A549 (cell line): ENCODE data around the gene AFMID. TPM values are rescaled to one million over a fixed set of nuclear protein-coding genes. Genes with fewer than 3 reads are reported as not detected.
A peak's percentile ranks its signal among the peaks of the same experiment; 100 is the strongest.

Experiments used
- ATAC-seq, 2 experiments: fragments of 200-7000 bp in 1 of 2; fragments of >200 bp in 1 of 2; cut with Nextera tagmentation in 1 of 2; cut with Tn5 transposase in 1 of 2; 3 replicates each; pipeline versions ENCODE4 v1.8.0 to v1.9.1; 2018 to 2020; ENCODE audit warnings: mild to moderate bottlenecking in 1 of 2, moderate library complexity in 1 of 2
- CTCF ChIA-PET: fragments of 300-600 bp; sonication (Branson Sonifier 250); formaldehyde crosslinking; extraction: SDS; loops from one replicate; lab custom pipeline; 2021; ENCODE audit warnings: antibody characterized with exemption, inconsistent platforms; lab: Yijun Ruan, JAX
- POLR2A ChIA-PET: fragments of 350-600 bp; formaldehyde crosslinking; extraction: SDS; loops from one replicate; lab custom pipeline; 2021; ENCODE audit warnings: antibody characterized with exemption, inconsistent platforms; lab: Yijun Ruan, JAX
- DNase-seq, 2 experiments: peaks; one replicate each; pipeline versions ENCODE4 v3.0.0 to v3.0.0-alpha.2; 2011 to 2016; ENCODE audit warnings: low read depth in 1 of 2, low spot score in 1 of 2
- FAIRE-seq: peaks from 2 replicates; lab custom pipeline; 2011; peaks lifted over from hg19 to GRCh38; lab: Jason Lieb, UNC
- H3K27ac ChIP-seq, 2 experiments: fragments of >200 bp; sonication (Bioruptor Twin); formaldehyde crosslinking; 3 replicates each; pipeline ENCODE4 v1.5.1; 2016 to 2017
- H3K4me1 ChIP-seq: fragments of >200 bp; sonication (Bioruptor Twin); formaldehyde crosslinking; 3 replicates; pipeline ENCODE4 v1.6.1; 2016
- H3K4me2 ChIP-seq: fragments of >200 bp; sonication (Bioruptor Twin); formaldehyde crosslinking; 3 replicates; pipeline ENCODE4 v1.6.1; 2016
- H3K4me3 ChIP-seq: fragments of >200 bp; sonication (Bioruptor Twin); formaldehyde crosslinking; 3 replicates; pipeline ENCODE4 v1.5.1; 2016
- H3K9me3 ChIP-seq: fragments of >200 bp; sonication (Bioruptor Twin); formaldehyde crosslinking; 3 replicates; pipeline ENCODE4 v1.6.1; 2016
- BHLHE40 ChIP-seq: IDR thresholded peaks from 2 replicates; pipeline ENCODE4 v1.6.1; 2012; ENCODE audit warnings: low read depth, low read length, inconsistent platforms
- CBX2 ChIP-seq: fragments of 200-600 bp; sonication (generic); IDR thresholded peaks from 2 replicates; pipeline ENCODE4 v1.6.1; 2016; ENCODE audit warnings: low read depth, mild to moderate bottlenecking, borderline replicate concordance
- CBX8 ChIP-seq: fragments of 200-600 bp; sonication (generic); IDR thresholded peaks from 2 replicates; pipeline ENCODE4 v1.6.1; 2016
- CHD2 ChIP-seq: fragments of 150-350 bp; IDR thresholded peaks from 2 replicates; pipeline ENCODE4 v1.6.1; 2014; ENCODE audit warnings: low read length; ENCODE audit not compliant: partially characterized antibody
- CHD4 ChIP-seq: fragments of 200-600 bp; sonication (generic); IDR thresholded peaks from 2 replicates; pipeline ENCODE4 v1.6.1; 2016; ENCODE audit warnings: antibody characterized with exemption, mild to moderate bottlenecking, borderline replicate concordance
- ESRRA ChIP-seq: fragments of 150-350 bp; IDR thresholded peaks from 2 replicates; pipeline ENCODE4 v1.6.1; 2014; ENCODE audit warnings: mild to moderate bottlenecking, low read length, borderline replicate concordance
- FOSL2 ChIP-seq, 2 experiments: fragments of 450-650 bp in 1 of 2; fragments of >200 bp in 1 of 2; sonication (Bioruptor Twin) in 1 of 2; formaldehyde crosslinking; IDR thresholded peaks; 2 replicates each; pipeline versions ENCODE4 v1.5.0 to v1.6.1; 2016 to 2020; ENCODE audit warnings: mild to moderate bottlenecking in 1 of 2, moderate library complexity in 1 of 2
- FOXS1 ChIP-seq: fragments of 250-450 bp; sonication (Bioruptor Pico); IDR thresholded peaks from 2 replicates; pipeline ENCODE4 v1.5.0; 2020; ENCODE audit warnings: mild to moderate bottlenecking, moderate library complexity
- GATA3 ChIP-seq: IDR thresholded peaks from 2 replicates; pipeline ENCODE4 v1.6.1; 2012; ENCODE audit warnings: borderline replicate concordance
- HOXB13 ChIP-seq: fragments of 250-450 bp; sonication (Bioruptor Pico); IDR thresholded peaks from 2 replicates; pipeline ENCODE4 v1.5.0; 2020; ENCODE audit warnings: low read depth, mild to moderate bottlenecking, moderate library complexity
- HOXB5 ChIP-seq: fragments of 250-450 bp; sonication (Bioruptor Pico); IDR thresholded peaks from 2 replicates; pipeline ENCODE4 v1.5.0; 2020; ENCODE audit warnings: mild to moderate bottlenecking, moderate library complexity
- JUN ChIP-seq, 2 experiments: fragments of >200 bp; sonication (Bioruptor Twin); formaldehyde crosslinking; IDR thresholded peaks; 2 replicates in 1 of 2; 3 replicates in 1 of 2; pipeline ENCODE4 v1.6.1; 2016 to 2017
- JUNB ChIP-seq: fragments of >200 bp; sonication (Bioruptor Twin); formaldehyde crosslinking; IDR thresholded peaks from 2 replicates; pipeline ENCODE4 v1.6.1; 2016
- KDM5A ChIP-seq: fragments of 200-600 bp; sonication (generic); IDR thresholded peaks from 2 replicates; pipeline ENCODE4 v1.6.1; 2016; ENCODE audit warnings: antibody characterized with exemption, mild to moderate bottlenecking
- MAFK ChIP-seq: fragments of 450-650 bp; IDR thresholded peaks from 2 replicates; pipeline ENCODE4 v1.6.1; 2014; ENCODE audit not compliant: partially characterized antibody
- MYC ChIP-seq: IDR thresholded peaks from 2 replicates; pipeline ENCODE4 v1.6.1; 2012; ENCODE audit warnings: mild to moderate bottlenecking, inconsistent platforms, low read length, improper control_type of control experiment, borderline replicate concordance
- NFE2L2 ChIP-seq: fragments of 150-350 bp; conservative IDR thresholded peaks from 2 replicates; pipeline ENCODE4 v1.6.1; 2014; ENCODE audit warnings: low read length
- PHF8 ChIP-seq: fragments of 200-600 bp; sonication (generic); IDR thresholded peaks from 2 replicates; pipeline ENCODE4 v1.6.1; 2016; ENCODE audit warnings: low read depth, mild to moderate bottlenecking, antibody characterized with exemption, moderate library complexity, borderline replicate concordance
- POLR2A ChIP-seq: IDR thresholded peaks from 2 replicates; pipeline ENCODE4 v1.6.1; 2012; ENCODE audit warnings: mild to moderate bottlenecking, low read length
- RFX5 ChIP-seq: fragments of 450-650 bp; IDR thresholded peaks from 2 replicates; pipeline ENCODE4 v1.7.1; 2014; ENCODE audit warnings: antibody characterized with exemption, mild to moderate bottlenecking, moderate library complexity
- RNF2 ChIP-seq: fragments of 200-600 bp; sonication (generic); IDR thresholded peaks from 2 replicates; pipeline ENCODE4 v1.6.1; 2016; ENCODE audit warnings: low read depth, mild to moderate bottlenecking, antibody characterized with exemption, moderate library complexity, borderline replicate concordance
- SMC3 ChIP-seq: fragments of >200 bp; sonication (Bioruptor Twin); formaldehyde crosslinking; IDR thresholded peaks from 3 replicates; pipeline ENCODE4 v1.6.1; 2018; ENCODE audit warnings: inconsistent platforms
- SREBF2 ChIP-seq: fragments of 450-650 bp; IDR thresholded peaks from 2 replicates; pipeline ENCODE4 v1.6.1; 2014; ENCODE audit warnings: mild to moderate bottlenecking, moderate library complexity
- TFCP2L1 ChIP-seq: fragments of 250-450 bp; sonication (Bioruptor Pico); IDR thresholded peaks from 2 replicates; pipeline ENCODE4 v1.5.0; 2021; ENCODE audit warnings: mild to moderate bottlenecking
- ZC3H11A ChIP-seq: fragments of 450-650 bp; IDR thresholded peaks from 2 replicates; pipeline ENCODE4 v1.6.1; 2014; ENCODE audit warnings: antibody characterized with exemption, mild to moderate bottlenecking
- ZFP36 ChIP-seq: fragments of 450-650 bp; IDR thresholded peaks from 2 replicates; pipeline ENCODE4 v1.6.1; 2014; ENCODE audit warnings: borderline replicate concordance; ENCODE audit not compliant: partially characterized antibody
- ZNF302 ChIP-seq: fragments of 250-450 bp; sonication (Bioruptor Pico); IDR thresholded peaks from 2 replicates; pipeline ENCODE4 v1.9.0; 2021; ENCODE audit warnings: inconsistent platforms, mild to moderate bottlenecking, moderate library complexity
- ZSCAN20 ChIP-seq: fragments of 250-450 bp; sonication (Bioruptor Pico); IDR thresholded peaks from 2 replicates; pipeline ENCODE4 v1.8.0; 2022; ENCODE audit warnings: mild to moderate bottlenecking, moderate library complexity
- WGBS: methylation state at CpG from one replicate; pipeline ENCODE4 v1.1.6; 2017; ENCODE audit errors: missing lambda C conversion rate; 5-methylcytosine and 5-hydroxymethylcytosine counted together
- polyA plus RNA-seq, 4 experiments: library from polyadenylated mRNA; depleted of rRNA in 3 of 4; stranded (reverse); fragments of >200 nt; fragmentation: RNase III in 1 of 4; extraction: RNeasy Plus Mini Kit Qiagen cat#74134 plus additional on column Dnase treatment in 1 of 4; gene quantifications; 2 replicates in 3 of 4; 3 replicates in 1 of 4; pipeline ENCODE4 v1.2.3, GENCODE V29; 2011 to 2017
- TF ChIP-seq, protein P1 (sequence below): fragments of >200 bp; sonication (Bioruptor Twin); formaldehyde crosslinking; IDR thresholded peaks from 2 replicates; pipeline ENCODE4 v1.6.1; 2016
- TF ChIP-seq, protein P2 (sequence below): fragments of 200-600 bp; sonication (generic); IDR thresholded peaks from 2 replicates; pipeline ENCODE4 v1.6.1; 2016; ENCODE audit warnings: antibody characterized with exemption, mild to moderate bottlenecking, moderate library complexity
- TF ChIP-seq, protein P3 (sequence below): fragments of >200 bp; sonication (Bioruptor Twin); formaldehyde crosslinking; IDR thresholded peaks from 3 replicates; pipeline ENCODE4 v1.6.1; 2016
- TF ChIP-seq, protein P4 (sequence below): fragments of 250-450 bp; sonication (Bioruptor Pico); IDR thresholded peaks from 2 replicates; pipeline ENCODE4 v1.5.0; 2020; ENCODE audit warnings: low read depth, mild to moderate bottlenecking, moderate library complexity
- TF ChIP-seq, protein P5 (sequence below): fragments of >200 bp; sonication (Bioruptor Twin); formaldehyde crosslinking; IDR thresholded peaks from 3 replicates; pipeline ENCODE4 v1.5.1; 2016
- TF ChIP-seq, protein P6 (sequence below): IDR thresholded peaks from 2 replicates; pipeline ENCODE4 v1.6.1; 2012

The AFMID gene
- polyA plus RNA-seq, 2 of the 4 experiments (the other 2 are of a cell fraction): 33.4 to 43.4 TPM

DNA sequence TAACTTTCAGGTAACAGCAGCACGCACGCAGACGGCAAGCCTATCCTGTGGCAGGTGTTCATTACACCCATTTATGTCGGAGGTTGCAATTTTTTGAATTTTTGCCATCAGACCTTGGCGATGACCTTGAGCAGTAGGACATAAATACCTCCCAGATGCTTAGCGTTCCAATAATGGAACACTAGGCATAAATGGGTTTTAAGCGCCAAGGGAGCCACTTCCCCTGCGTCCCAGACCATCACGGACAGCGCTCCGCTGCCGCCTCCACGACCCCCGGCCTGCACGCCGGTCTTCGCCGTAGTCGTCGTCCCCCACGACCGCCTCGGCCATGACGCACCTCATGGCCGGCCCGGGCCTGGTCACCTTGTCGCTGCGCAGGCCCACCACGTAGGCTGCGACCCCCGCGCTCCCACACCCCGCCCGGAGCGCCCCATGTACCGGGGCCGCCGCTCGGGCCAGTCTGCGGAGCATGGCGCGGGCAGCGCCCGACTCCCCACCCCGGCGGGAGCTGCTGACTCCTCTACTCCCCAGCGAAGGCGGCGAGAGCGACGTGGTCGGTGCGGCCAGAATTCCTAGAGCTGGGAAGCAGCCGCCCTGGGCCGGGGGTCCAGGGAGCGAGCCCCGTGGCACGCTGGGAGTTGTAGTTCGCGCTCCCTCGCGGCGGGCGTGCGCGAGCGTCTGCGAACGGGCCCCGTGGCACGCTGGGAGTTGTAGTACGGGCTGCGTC, 66.9 kb downstream of the AFMID start:
- ATAC-seq: peak; percentile 67 to 83
- FAIRE-seq: no peak
- peaks cover 13% of the 10 kb centered on the region for H3K4me1 ChIP-seq
- ChIA-PET POLR2A (interaction anchor here (1.1 kb wide), 1 partner anchor 105 kb away, joined by 4 read pairs; no protein-coding TSS in a partner anchor), CTCF (interaction anchor here (1.0 to 11.6 kb wide), 6 partner anchors 9 to 168 kb away, joined by 3 to 190 read pairs (median 12); partner anchors contain the start of gene BIRC5)
- peak overlapping the region; percentile 88 to 92 for H3K27ac ChIP-seq
- peak overlapping the region; percentile 81 for H3K4me3 ChIP-seq
- peak overlapping the region; percentile 92 for H3K4me2 ChIP-seq
- H3K9me3 ChIP-seq: no peaks in the 10 kb centered on the region
- peak; percentile 87 to 88 for DNase-seq
- 19% methylated on average over 41 of the region's 73 CpGs for WGBS
- TF ChIP-seq, protein P1, sequence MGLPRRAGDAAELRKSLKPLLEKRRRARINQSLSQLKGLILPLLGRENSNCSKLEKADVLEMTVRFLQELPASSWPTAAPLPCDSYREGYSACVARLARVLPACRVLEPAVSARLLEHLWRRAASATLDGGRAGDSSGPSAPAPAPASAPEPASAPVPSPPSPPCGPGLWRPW: no peak
- TF ChIP-seq CBX2: no peak
- TF ChIP-seq CHD4: peak; percentile 56; the same call in 1 of the 2 replicates
- no peak for TF ChIP-seq TFCP2L1
- TF ChIP-seq RFX5: no peak
- TF ChIP-seq MYC: peak; percentile 63; the same call in 1 of the 2 replicates
- TF ChIP-seq, protein P2, sequence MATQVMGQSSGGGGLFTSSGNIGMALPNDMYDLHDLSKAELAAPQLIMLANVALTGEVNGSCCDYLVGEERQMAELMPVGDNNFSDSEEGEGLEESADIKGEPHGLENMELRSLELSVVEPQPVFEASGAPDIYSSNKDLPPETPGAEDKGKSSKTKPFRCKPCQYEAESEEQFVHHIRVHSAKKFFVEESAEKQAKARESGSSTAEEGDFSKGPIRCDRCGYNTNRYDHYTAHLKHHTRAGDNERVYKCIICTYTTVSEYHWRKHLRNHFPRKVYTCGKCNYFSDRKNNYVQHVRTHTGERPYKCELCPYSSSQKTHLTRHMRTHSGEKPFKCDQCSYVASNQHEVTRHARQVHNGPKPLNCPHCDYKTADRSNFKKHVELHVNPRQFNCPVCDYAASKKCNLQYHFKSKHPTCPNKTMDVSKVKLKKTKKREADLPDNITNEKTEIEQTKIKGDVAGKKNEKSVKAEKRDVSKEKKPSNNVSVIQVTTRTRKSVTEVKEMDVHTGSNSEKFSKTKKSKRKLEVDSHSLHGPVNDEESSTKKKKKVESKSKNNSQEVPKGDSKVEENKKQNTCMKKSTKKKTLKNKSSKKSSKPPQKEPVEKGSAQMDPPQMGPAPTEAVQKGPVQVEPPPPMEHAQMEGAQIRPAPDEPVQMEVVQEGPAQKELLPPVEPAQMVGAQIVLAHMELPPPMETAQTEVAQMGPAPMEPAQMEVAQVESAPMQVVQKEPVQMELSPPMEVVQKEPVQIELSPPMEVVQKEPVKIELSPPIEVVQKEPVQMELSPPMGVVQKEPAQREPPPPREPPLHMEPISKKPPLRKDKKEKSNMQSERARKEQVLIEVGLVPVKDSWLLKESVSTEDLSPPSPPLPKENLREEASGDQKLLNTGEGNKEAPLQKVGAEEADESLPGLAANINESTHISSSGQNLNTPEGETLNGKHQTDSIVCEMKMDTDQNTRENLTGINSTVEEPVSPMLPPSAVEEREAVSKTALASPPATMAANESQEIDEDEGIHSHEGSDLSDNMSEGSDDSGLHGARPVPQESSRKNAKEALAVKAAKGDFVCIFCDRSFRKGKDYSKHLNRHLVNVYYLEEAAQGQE: no peak
- TF ChIP-seq, protein P3, sequence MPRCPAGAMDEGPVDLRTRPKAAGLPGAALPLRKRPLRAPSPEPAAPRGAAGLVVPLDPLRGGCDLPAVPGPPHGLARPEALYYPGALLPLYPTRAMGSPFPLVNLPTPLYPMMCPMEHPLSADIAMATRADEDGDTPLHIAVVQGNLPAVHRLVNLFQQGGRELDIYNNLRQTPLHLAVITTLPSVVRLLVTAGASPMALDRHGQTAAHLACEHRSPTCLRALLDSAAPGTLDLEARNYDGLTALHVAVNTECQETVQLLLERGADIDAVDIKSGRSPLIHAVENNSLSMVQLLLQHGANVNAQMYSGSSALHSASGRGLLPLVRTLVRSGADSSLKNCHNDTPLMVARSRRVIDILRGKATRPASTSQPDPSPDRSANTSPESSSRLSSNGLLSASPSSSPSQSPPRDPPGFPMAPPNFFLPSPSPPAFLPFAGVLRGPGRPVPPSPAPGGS: 0 out of 3 replicates have a peak, but pooled peaks have one; percentile 26
- TF ChIP-seq FOSL2 (IDR thresholded peaks at IDR 0.05): no peak
- no peak for TF ChIP-seq FOSL2 (CRISPR knock-in tag; IDR thresholded peaks at IDR 0.05)
- TF ChIP-seq BHLHE40: no peak
- no peak for TF ChIP-seq KDM5A
- TF ChIP-seq HOXB5 (CRISPR knock-in tag): no peak
- no peak for TF ChIP-seq NFE2L2
- TF ChIP-seq, protein P4, sequence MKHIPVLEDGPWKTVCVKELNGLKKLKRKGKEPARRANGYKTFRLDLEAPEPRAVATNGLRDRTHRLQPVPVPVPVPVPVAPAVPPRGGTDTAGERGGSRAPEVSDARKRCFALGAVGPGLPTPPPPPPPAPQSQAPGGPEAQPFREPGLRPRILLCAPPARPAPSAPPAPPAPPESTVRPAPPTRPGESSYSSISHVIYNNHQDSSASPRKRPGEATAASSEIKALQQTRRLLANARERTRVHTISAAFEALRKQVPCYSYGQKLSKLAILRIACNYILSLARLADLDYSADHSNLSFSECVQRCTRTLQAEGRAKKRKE (CRISPR knock-in tag): no peak
- TF ChIP-seq ZFP36: no peak
- TF ChIP-seq ZNF302 (CRISPR knock-in tag): no peak
- no peak for TF ChIP-seq SREBF2
- no peak for TF ChIP-seq ZC3H11A
- TF ChIP-seq SMC3: no peak
- peak in 1 of 2 experiments; percentile 36; a peak in 1 of 5 replicates for TF ChIP-seq JUN (IDR thresholded peaks at IDR 0.05)
- no peak for TF ChIP-seq FOXS1 (CRISPR knock-in tag)
- TF ChIP-seq ESRRA: no peak
- TF ChIP-seq ZSCAN20 (CRISPR knock-in tag): no peak
- peak; percentile 85; the same call in 1 of the 2 replicates for TF ChIP-seq PHF8
- no peak for TF ChIP-seq JUNB
- no peak for TF ChIP-seq RNF2
- TF ChIP-seq POLR2A: peak; percentile 38
- TF ChIP-seq, protein P5, sequence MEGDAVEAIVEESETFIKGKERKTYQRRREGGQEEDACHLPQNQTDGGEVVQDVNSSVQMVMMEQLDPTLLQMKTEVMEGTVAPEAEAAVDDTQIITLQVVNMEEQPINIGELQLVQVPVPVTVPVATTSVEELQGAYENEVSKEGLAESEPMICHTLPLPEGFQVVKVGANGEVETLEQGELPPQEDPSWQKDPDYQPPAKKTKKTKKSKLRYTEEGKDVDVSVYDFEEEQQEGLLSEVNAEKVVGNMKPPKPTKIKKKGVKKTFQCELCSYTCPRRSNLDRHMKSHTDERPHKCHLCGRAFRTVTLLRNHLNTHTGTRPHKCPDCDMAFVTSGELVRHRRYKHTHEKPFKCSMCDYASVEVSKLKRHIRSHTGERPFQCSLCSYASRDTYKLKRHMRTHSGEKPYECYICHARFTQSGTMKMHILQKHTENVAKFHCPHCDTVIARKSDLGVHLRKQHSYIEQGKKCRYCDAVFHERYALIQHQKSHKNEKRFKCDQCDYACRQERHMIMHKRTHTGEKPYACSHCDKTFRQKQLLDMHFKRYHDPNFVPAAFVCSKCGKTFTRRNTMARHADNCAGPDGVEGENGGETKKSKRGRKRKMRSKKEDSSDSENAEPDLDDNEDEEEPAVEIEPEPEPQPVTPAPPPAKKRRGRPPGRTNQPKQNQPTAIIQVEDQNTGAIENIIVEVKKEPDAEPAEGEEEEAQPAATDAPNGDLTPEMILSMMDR: no peak
- TF ChIP-seq, protein P6, sequence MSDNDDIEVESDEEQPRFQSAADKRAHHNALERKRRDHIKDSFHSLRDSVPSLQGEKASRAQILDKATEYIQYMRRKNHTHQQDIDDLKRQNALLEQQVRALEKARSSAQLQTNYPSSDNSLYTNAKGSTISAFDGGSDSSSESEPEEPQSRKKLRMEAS: peak; percentile 67
- TF ChIP-seq HOXB13 (CRISPR knock-in tag): no peak
- TF ChIP-seq MAFK: no peak
- no peak for TF ChIP-seq CBX8
- TF ChIP-seq GATA3: no peak
- no peak for TF ChIP-seq CHD2
